CD14-positive monocyte (primary cell): ENCODE results near the gene NTSR2. TPM values are rescaled to one million over a fixed set of nuclear protein-coding genes. Genes with fewer than 3 reads are reported as not detected.

Experiments used
- DNase-seq, 3 donors: peaks; one replicate each; pipeline ENCODE4 v3.0.0-alpha.2; 2011 to 2022
- H2AFZ ChIP-seq: 2 replicates; pipeline ENCODE4 v1.6.0; 2012; ENCODE audit warnings: mild to moderate bottlenecking, low read depth, low read length, inconsistent platforms; ENCODE audit not compliant: insufficient read depth, poor library complexity, severe bottlenecking
- H3K27ac ChIP-seq, 2 donors: 1 replicate in 1 of 2; 2 replicates in 1 of 2; pipeline ENCODE4 v1.5.1; 2012 to 2013; ENCODE audit warnings: low read length in 2 of 2, control low read depth in 1 of 2, inconsistent platforms in 1 of 2, low read depth in 1 of 2, mild to moderate bottlenecking in 1 of 2
- H3K27me3 ChIP-seq, 2 donors: one replicate each; pipeline versions ENCODE4 v1.6.0 to v1.6.1; 2011 to 2013; ENCODE audit warnings: low read length in 2 of 2; ENCODE audit not compliant: control insufficient read depth in 2 of 2, insufficient read depth in 2 of 2
- H3K36me3 ChIP-seq, 2 donors: replicated peaks in 1 of 2; 1 replicate in 1 of 2; 2 replicates in 1 of 2; pipeline versions ENCODE4 v1.5.1 to v1.6.1; 2012 to 2013; ENCODE audit warnings: low read length in 2 of 2, control low read depth in 1 of 2, inconsistent platforms in 1 of 2, mild to moderate bottlenecking in 1 of 2; ENCODE audit not compliant: insufficient read depth in 2 of 2, control insufficient read depth in 1 of 2
- H3K4me1 ChIP-seq, 2 donors: 1 replicate in 1 of 2; 2 replicates in 1 of 2; pipeline versions ENCODE4 v1.5.1 to v1.6.1; 2012 to 2013; ENCODE audit warnings: low read length in 2 of 2, control low read depth in 1 of 2, inconsistent platforms in 1 of 2, mild to moderate bottlenecking in 1 of 2, moderate library complexity in 1 of 2; ENCODE audit not compliant: insufficient read depth in 2 of 2, control insufficient read depth in 1 of 2
- H3K4me2 ChIP-seq: replicated peaks from 2 replicates; pipeline ENCODE3; 2012; ENCODE audit warnings: low read length, moderate library complexity, mild to moderate bottlenecking; ENCODE audit not compliant: poor library complexity, severe bottlenecking; ENCODE audit errors: extremely low read depth
- H3K4me3 ChIP-seq, 3 experiments: fragments of 200-600 bp in 1 of 3; sonication (generic) in 1 of 3; replicated peaks in 1 of 3; 1 replicate in 2 of 3; 2 replicates in 1 of 3; pipeline ENCODE4 v1.5.1; 2011 to 2013; ENCODE audit warnings: low read length in 3 of 3, mild to moderate bottlenecking in 3 of 3, control low read depth in 2 of 3, low read depth in 2 of 3, inconsistent platforms in 1 of 3, moderate library complexity in 1 of 3
- H3K79me2 ChIP-seq: 2 replicates; pipeline ENCODE4 v1.6.0; 2012; ENCODE audit warnings: mild to moderate bottlenecking, control low read depth, inconsistent platforms, low read length, moderate library complexity; ENCODE audit not compliant: insufficient read depth
- H3K9ac ChIP-seq: 2 replicates; pipeline ENCODE4 v1.6.0; 2017; ENCODE audit warnings: low read length, mild to moderate bottlenecking; ENCODE audit not compliant: insufficient read depth, poor library complexity, severe bottlenecking
- H3K9me3 ChIP-seq, 2 donors: replicated peaks in 1 of 2; 1 replicate in 1 of 2; 2 replicates in 1 of 2; pipeline versions ENCODE4 v1.5.1 to v1.6.1; 2012 to 2013; ENCODE audit warnings: low read length in 2 of 2, control low read depth in 1 of 2; ENCODE audit not compliant: control insufficient read depth in 1 of 2, insufficient read depth in 1 of 2
- H4K20me1 ChIP-seq: 2 replicates; pipeline ENCODE4 v1.6.0; 2012; ENCODE audit warnings: mild to moderate bottlenecking, low read length, control low read depth, moderate library complexity; ENCODE audit not compliant: insufficient read depth
- H3K27ac Mint-ChIP-seq, 7 donors: one replicate each; pipeline ENCODE4 v1.8.0; 2020; ENCODE audit warnings: mild to moderate bottlenecking in 7 of 7, mixed read lengths in 7 of 7, moderate library complexity in 6 of 7, inconsistent platforms in 2 of 7
- H3K27me3 Mint-ChIP-seq, 3 donors: one replicate each; pipeline ENCODE4 v1.8.0; 2021 to 2022; ENCODE audit warnings: low read depth in 3 of 3, mild to moderate bottlenecking in 3 of 3, mixed read lengths in 3 of 3, moderate library complexity in 3 of 3, inconsistent platforms in 1 of 3
- H3K36me3 Mint-ChIP-seq, 2 donors: one replicate each; pipeline ENCODE4 v1.8.0; 2020; ENCODE audit warnings: mixed read lengths in 2 of 2, inconsistent platforms in 1 of 2, mild to moderate bottlenecking in 1 of 2
- H3K4me1 Mint-ChIP-seq: one replicate; pipeline ENCODE4 v1.8.0; 2020; ENCODE audit warnings: mild to moderate bottlenecking, mixed read lengths
- H3K4me3 Mint-ChIP-seq, 2 donors: one replicate each; pipeline ENCODE4 v1.8.0; 2020; ENCODE audit warnings: mild to moderate bottlenecking in 2 of 2, mixed read lengths in 2 of 2, moderate library complexity in 1 of 2
- H3K9me3 Mint-ChIP-seq, 7 donors: one replicate each; pipeline ENCODE4 v1.8.0; 2020 to 2022; ENCODE audit warnings: mixed read lengths in 7 of 7, mild to moderate bottlenecking in 6 of 7, moderate library complexity in 6 of 7, inconsistent platforms in 2 of 7
- WGBS: methylation state at CpG from one replicate; pipeline ENCODE4 v1.1.5; 2013; ENCODE audit warnings: missing lambda C conversion rate; ENCODE audit not compliant: insufficient coverage; 5-methylcytosine and 5-hydroxymethylcytosine counted together
- intact Hi-C, 2 donors: fragments of 100-400 bp; cut with micrococcal nuclease; formaldehyde crosslinking; loops; one replicate each; pipeline versions ENCODE4 v1.15.0 to v1.15.1; 2023
- polyA plus RNA-seq, 3 donors: library from polyadenylated mRNA; depleted of rRNA in 1 of 3; unstranded in 2 of 3; stranded (reverse) in 1 of 3; fragments of 300-500 nt in 2 of 3; fragments of >200 nt in 1 of 3; fragmentation: Illumina TruSeq in 2 of 3; gene quantifications; 1 replicate in 2 of 3; 2 replicates in 1 of 3; pipeline ENCODE4 v1.2.3, GENCODE V29; 2012 to 2021
- TF ChIP-seq, protein P1 (sequence below): fragments of 200-600 bp; IDR thresholded peaks from one replicate; pipeline ENCODE4 v1.8.0; 2022; ENCODE audit warnings: antibody characterized with exemption, mild to moderate bottlenecking

The NTSR2 gene
- polyA plus RNA-seq, 3 donors, result not detected

DNA sequence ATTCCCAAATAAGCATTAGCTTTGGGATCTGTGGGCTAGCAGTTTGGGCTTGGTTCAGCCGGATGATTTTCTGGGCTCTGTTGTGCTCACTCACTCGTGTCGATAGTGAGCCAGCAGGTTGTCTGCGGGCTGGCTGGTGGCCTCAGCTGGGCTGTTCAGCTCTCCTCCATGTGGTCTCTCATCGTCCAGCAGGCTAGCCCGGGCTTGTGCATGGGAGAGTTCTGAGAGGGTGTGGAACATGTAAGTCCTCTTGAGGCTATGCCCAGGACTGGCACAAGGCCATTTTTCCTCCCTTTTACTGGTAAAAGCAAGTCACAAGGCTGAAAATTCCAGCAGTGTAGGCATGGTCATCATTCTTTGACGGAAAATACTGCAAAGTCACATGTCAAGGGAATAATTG lies 38.5 kb downstream of the NTSR2 start:
- H3K36me3 Mint-ChIP-seq, result no peaks in the 10 kb centered on the region

DNA sequence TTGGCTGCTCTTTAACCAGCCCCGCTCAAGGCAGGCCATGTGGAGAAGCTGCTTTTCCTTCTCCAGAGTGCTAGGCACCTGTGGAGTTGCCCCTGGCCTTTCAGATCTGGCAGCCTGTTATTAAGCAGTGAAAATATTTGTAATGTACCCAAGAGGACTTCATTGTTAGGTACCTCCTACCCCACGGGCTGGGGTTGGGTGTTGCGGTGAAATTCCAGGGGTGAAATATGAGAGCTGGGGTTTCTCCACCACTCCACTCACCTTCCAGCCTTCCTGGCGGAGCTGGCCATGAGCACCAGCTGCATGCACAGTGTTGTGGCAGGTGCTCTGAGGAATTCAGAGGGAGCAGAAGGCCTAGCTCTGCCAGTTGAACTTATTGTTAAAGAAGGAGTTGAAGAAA lies 39.1 kb downstream of the NTSR2 start:
- Histone ChIP-seq H2AFZ (no peak overlapping the region), H3K9me3 (peaks cover 7 to 9% of the 10 kb centered on the region in 2 donors), H3K27me3 (no peaks in the 10 kb centered on the region), H3K4me2 (no peak overlapping the region), H3K4me1 (no peaks in the 10 kb centered on the region), H3K27ac (no peak overlapping the region), H3K36me3 (no peaks in the 10 kb centered on the region), H3K79me2 (no peaks in the 10 kb centered on the region), H3K4me3 (no peak overlapping the region), H3K9ac (no peak overlapping the region), H4K20me1 (no peaks in the 10 kb centered on the region)
- intact Hi-C loops, result no loop called here
- Mint-ChIP-seq H3K4me3 (no peak overlapping the region), H3K4me1 (no peaks in the 10 kb centered on the region), H3K27ac (no peak overlapping the region), H3K36me3 (no peaks in the 10 kb centered on the region), H3K27me3 (peaks cover 2 to 6% (median 3%) of the 10 kb centered on the region in 3 donors), H3K9me3 (peaks cover 1 to 15% (median 7%) of the 10 kb centered on the region in 7 donors)
- no peak for DNase-seq
- TF ChIP-seq, protein P1, sequence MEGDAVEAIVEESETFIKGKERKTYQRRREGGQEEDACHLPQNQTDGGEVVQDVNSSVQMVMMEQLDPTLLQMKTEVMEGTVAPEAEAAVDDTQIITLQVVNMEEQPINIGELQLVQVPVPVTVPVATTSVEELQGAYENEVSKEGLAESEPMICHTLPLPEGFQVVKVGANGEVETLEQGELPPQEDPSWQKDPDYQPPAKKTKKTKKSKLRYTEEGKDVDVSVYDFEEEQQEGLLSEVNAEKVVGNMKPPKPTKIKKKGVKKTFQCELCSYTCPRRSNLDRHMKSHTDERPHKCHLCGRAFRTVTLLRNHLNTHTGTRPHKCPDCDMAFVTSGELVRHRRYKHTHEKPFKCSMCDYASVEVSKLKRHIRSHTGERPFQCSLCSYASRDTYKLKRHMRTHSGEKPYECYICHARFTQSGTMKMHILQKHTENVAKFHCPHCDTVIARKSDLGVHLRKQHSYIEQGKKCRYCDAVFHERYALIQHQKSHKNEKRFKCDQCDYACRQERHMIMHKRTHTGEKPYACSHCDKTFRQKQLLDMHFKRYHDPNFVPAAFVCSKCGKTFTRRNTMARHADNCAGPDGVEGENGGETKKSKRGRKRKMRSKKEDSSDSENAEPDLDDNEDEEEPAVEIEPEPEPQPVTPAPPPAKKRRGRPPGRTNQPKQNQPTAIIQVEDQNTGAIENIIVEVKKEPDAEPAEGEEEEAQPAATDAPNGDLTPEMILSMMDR, result no peak
- WGBS, result 90% methylated on average over 1 of the region's 4 CpGs

More for the DNA sequence above, 38.5 kb downstream of the NTSR2 start:
- H3K79me2 ChIP-seq, result no peaks in the 10 kb centered on the region
- peaks cover 1 to 10% (median 7%) of the 10 kb centered on the region in 7 donors for H3K9me3 Mint-ChIP-seq
- H3K4me1 Mint-ChIP-seq, result no peaks in the 10 kb centered on the region
- H3K36me3 ChIP-seq, result no peaks in the 10 kb centered on the region
- H3K9me3 ChIP-seq, result peaks cover 7 to 9% of the 10 kb centered on the region in 2 donors
- no peak overlapping the region for H2AFZ ChIP-seq
- DNase-seq, result no peak
- no peak overlapping the region for H3K9ac ChIP-seq
- no peaks in the 10 kb centered on the region for H3K27me3 ChIP-seq
- intact Hi-C loops, result no loop called here
- no peak overlapping the region for H3K4me3 Mint-ChIP-seq
- H3K4me3 ChIP-seq, result no peak overlapping the region
- no peaks in the 10 kb centered on the region for H4K20me1 ChIP-seq
- no peaks in the 10 kb centered on the region for H3K4me1 ChIP-seq
- no peak overlapping the region for H3K27ac ChIP-seq
- WGBS, result 89% methylated on average over 5 of the region's 7 CpGs
- peaks cover 2 to 6% (median 3%) of the 10 kb centered on the region in 3 donors for H3K27me3 Mint-ChIP-seq
- no peak overlapping the region for H3K27ac Mint-ChIP-seq
- TF ChIP-seq, protein P1, result no peak
- H3K4me2 ChIP-seq, result no peak overlapping the region
